HG02763 (cell line): ENCODE results near the gene CFAP54.

Source experiments
- ATAC-seq: cut with Tn5 transposase; IDR thresholded peaks from one replicate; pipeline ENCODE4 v1.9.1; 2021; ENCODE audit warnings: mild to moderate bottlenecking, moderate library complexity; ENCODE audit not compliant: unreplicated experiment

Gene CFAP54

GRCh38 chr12:96729886-96730285, 240.5 kb downstream of the CFAP54 start:
- ATAC-seq, result no peak

- no peak for ATAC-seq
Observed at GRCh38 chr12:96743606-96744005, 254.2 kb downstream of the CFAP54 start.

GRCh38 chr12:96749999-96750398, 260.6 kb downstream of the CFAP54 start:
- no peak for ATAC-seq

GRCh38 chr12:96751626-96752025, 262.2 kb downstream of the CFAP54 start:
- ATAC-seq, result no peak

- no peak for ATAC-seq
Observed at GRCh38 chr12:96752211-96752610, 262.8 kb downstream of the CFAP54 start.

GRCh38 chr12:96766232-96766631, 276.9 kb downstream of the CFAP54 start:
- ATAC-seq, result no peak

- ATAC-seq, result no peak
Observed at GRCh38 chr12:96769400-96769799, 280.0 kb downstream of the CFAP54 start.

- ATAC-seq, result no peak
Observed at GRCh38 chr12:96770219-96771102, 281.1 kb downstream of the CFAP54 start.

GRCh38 chr12:96773031-96773430, 283.7 kb downstream of the CFAP54 start:
- no peak for ATAC-seq

- no peak for ATAC-seq
Observed at GRCh38 chr12:96774496-96775256, 285.3 kb downstream of the CFAP54 start.

- ATAC-seq, result no peak
Observed at GRCh38 chr12:96776908-96777307, 287.5 kb downstream of the CFAP54 start.

GRCh38 chr12:96780330-96780729, 291.0 kb downstream of the CFAP54 start:
- no peak for ATAC-seq

- no peak for ATAC-seq
Observed at GRCh38 chr12:96786791-96787190, 297.4 kb downstream of the CFAP54 start.

- no peak for ATAC-seq
Observed at GRCh38 chr12:96803969-96804368, 314.6 kb downstream of the CFAP54 start.

- no peak for ATAC-seq
Observed at GRCh38 chr12:96806272-96806671, 316.9 kb downstream of the CFAP54 start.

GRCh38 chr12:96807741-96808140, 318.4 kb downstream of the CFAP54 start:
- ATAC-seq, result no peak

- ATAC-seq, result no peak
Observed at GRCh38 chr12:96808587-96808986, 319.2 kb downstream of the CFAP54 start.

GRCh38 chr12:96809522-96809921, 320.1 kb downstream of the CFAP54 start:
- ATAC-seq, result no peak

GRCh38 chr12:96810057-96810456, 320.7 kb downstream of the CFAP54 start:
- no peak for ATAC-seq

GRCh38 chr12:96810477-96810876, 321.1 kb downstream of the CFAP54 start:
- ATAC-seq, result no peak

GRCh38 chr12:96811083-96811482, 321.7 kb downstream of the CFAP54 start:
- ATAC-seq, result no peak

- no peak for ATAC-seq
Observed at GRCh38 chr12:96812153-96812552, 322.8 kb downstream of the CFAP54 start.
